ENCODE data around the gene ZNF398.

GRCh38 chr7:149125863-149126661 is 21.2 kb upstream of the ZNF398 start, which contains the start of gene ZNF425:
- TF ChIP-seq CTCF (IDR thresholded peaks at IDR 0.05) (peak; percentile 97 to 99 (median 98)), POLR2A (IDR thresholded peaks at IDR 0.05) (peak; percentile 84 to 91)
